Spleen (tissue), 3 donors: ENCODE measurements around the gene PAMR1.
A peak's percentile ranks its signal among the peaks of the same experiment; 100 is the strongest.

Experiments
- POLR2A ChIP-seq, 3 donors: fragments of 450-650 bp; IDR thresholded peaks; one replicate each; pipeline ENCODE4 v1.5.1; 2017; ENCODE audit warnings: antibody characterized with exemption in 3 of 3, mild to moderate bottlenecking in 1 of 3
- POLR2AphosphoS5 ChIP-seq, 3 donors: sonication (generic); formaldehyde crosslinking; IDR thresholded peaks; one replicate each; pipeline ENCODE4 v1.5.1; 2017; ENCODE audit warnings: antibody characterized with exemption in 3 of 3

DNA sequence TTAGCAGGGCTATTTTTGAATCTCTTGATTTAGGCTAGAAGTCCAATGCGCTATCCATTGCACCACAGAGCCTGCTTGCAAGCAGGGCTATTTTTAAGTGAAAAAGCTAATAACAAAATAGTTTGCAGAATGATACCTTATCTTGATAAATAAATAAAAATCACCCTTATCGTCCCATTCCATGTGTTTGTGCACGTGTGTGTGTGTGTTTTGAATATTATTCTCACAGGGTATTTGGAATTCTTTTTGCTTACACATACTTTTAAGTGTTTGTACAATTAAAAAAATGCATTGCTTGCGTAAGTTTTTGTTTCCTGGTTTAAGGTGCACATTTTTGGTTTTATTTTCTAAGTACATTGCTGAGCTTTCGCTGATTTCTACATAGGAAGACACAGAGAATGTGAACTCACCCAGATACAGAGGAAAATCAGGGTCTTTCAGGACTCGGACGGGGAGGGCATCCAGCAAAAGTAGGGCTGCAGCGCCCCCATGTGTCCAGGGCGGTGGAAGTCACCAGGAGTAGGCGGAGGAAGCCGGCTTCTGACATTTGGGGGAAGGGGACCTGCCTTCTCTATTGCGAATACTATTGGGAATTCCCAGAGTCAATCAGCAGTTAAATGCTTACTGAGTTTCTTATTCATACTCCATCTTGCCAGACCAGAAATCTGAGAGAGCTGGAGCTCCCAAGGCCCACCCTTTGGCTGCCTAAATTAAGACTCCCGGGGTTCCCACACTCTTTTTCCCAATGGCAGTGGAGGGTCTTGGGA, 133.3 kb downstream of the PAMR1 start:
- TF ChIP-seq POLR2AphosphoS5 (IDR thresholded peaks at IDR 0.05) (peak in 2 of 3 donors; percentile 17 to 31), POLR2A (IDR thresholded peaks at IDR 0.05) (no peak)
